Tibial artery (tissue), 4 donors: ENCODE results near the gene ADAD2.

Source experiments
- DNase-seq, 2 donors: peaks; one replicate each; pipeline ENCODE4 v3.0.0-alpha.2; 2019
- H3K27ac ChIP-seq, 2 donors: fragments of 200-600 bp; sonication (generic) in 1 of 2; 1 replicate in 1 of 2; 2 replicates in 1 of 2; pipeline ENCODE4 v1.5.1; 2018 to 2019; ENCODE audit warnings: mild to moderate bottlenecking in 1 of 2
- H3K27me3 ChIP-seq, 2 donors: fragments of 200-600 bp; sonication (generic) in 1 of 2; one replicate each; pipeline versions ENCODE4 v1.5.1 to v1.6.0; 2016 to 2019
- H3K36me3 ChIP-seq, 3 donors: fragments of 200-600 bp; sonication (generic) in 2 of 3; one replicate each; pipeline ENCODE4 v1.5.1; 2016 to 2019; ENCODE audit warnings: mild to moderate bottlenecking in 2 of 3
- H3K4me1 ChIP-seq, 4 donors: fragments of 200-600 bp; sonication (generic) in 2 of 4; 1 replicate in 3 of 4; 2 replicates in 1 of 4; pipeline ENCODE4 v1.5.1; 2016 to 2019
- H3K4me3 ChIP-seq, 2 donors: fragments of 200-600 bp; sonication (generic) in 1 of 2; 1 replicate in 1 of 2; 2 replicates in 1 of 2; pipeline ENCODE4 v1.5.1; 2018 to 2019; ENCODE audit warnings: mild to moderate bottlenecking in 2 of 2
- H3K9me3 ChIP-seq, 3 donors: fragments of 200-600 bp; sonication (generic) in 1 of 3; one replicate each; pipeline ENCODE4 v1.5.1; 2016 to 2019
- intact Hi-C: fragments of 100-400 bp; cut with DNase I; formaldehyde crosslinking; loops from one replicate; pipeline ENCODE4 v1.15.0; 2023; ENCODE audit warnings: low total_unique reads
- TF ChIP-seq, protein P1 (sequence below), 2 experiments: fragments of 200-600 bp in 1 of 2; fragments of 450-650 bp in 1 of 2; IDR thresholded peaks; one replicate each; pipeline ENCODE4 v1.5.1; 2017 to 2019; ENCODE audit warnings: antibody characterized with exemption in 2 of 2, mild to moderate bottlenecking in 1 of 2, moderate library complexity in 1 of 2

ADAD2 gene

GRCh38 chr16:84194470-84195200 is 3.7 kb downstream of the ADAD2 start:
- DNase-seq = no peak
- Histone ChIP-seq H3K4me3 (no peak overlapping the region), H3K27ac (no peak overlapping the region), H3K9me3 (no peaks in the 10 kb centered on the region), H3K27me3 (peaks cover 0 to 34% of the 10 kb centered on the region in 2 donors), H3K36me3 (no peaks in the 10 kb centered on the region), H3K4me1 (no peaks in the 10 kb centered on the region)
- TF ChIP-seq, protein P1, sequence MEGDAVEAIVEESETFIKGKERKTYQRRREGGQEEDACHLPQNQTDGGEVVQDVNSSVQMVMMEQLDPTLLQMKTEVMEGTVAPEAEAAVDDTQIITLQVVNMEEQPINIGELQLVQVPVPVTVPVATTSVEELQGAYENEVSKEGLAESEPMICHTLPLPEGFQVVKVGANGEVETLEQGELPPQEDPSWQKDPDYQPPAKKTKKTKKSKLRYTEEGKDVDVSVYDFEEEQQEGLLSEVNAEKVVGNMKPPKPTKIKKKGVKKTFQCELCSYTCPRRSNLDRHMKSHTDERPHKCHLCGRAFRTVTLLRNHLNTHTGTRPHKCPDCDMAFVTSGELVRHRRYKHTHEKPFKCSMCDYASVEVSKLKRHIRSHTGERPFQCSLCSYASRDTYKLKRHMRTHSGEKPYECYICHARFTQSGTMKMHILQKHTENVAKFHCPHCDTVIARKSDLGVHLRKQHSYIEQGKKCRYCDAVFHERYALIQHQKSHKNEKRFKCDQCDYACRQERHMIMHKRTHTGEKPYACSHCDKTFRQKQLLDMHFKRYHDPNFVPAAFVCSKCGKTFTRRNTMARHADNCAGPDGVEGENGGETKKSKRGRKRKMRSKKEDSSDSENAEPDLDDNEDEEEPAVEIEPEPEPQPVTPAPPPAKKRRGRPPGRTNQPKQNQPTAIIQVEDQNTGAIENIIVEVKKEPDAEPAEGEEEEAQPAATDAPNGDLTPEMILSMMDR (IDR thresholded peaks at IDR 0.05) = no peak
- intact Hi-C loops = no loop called here

DNA sequence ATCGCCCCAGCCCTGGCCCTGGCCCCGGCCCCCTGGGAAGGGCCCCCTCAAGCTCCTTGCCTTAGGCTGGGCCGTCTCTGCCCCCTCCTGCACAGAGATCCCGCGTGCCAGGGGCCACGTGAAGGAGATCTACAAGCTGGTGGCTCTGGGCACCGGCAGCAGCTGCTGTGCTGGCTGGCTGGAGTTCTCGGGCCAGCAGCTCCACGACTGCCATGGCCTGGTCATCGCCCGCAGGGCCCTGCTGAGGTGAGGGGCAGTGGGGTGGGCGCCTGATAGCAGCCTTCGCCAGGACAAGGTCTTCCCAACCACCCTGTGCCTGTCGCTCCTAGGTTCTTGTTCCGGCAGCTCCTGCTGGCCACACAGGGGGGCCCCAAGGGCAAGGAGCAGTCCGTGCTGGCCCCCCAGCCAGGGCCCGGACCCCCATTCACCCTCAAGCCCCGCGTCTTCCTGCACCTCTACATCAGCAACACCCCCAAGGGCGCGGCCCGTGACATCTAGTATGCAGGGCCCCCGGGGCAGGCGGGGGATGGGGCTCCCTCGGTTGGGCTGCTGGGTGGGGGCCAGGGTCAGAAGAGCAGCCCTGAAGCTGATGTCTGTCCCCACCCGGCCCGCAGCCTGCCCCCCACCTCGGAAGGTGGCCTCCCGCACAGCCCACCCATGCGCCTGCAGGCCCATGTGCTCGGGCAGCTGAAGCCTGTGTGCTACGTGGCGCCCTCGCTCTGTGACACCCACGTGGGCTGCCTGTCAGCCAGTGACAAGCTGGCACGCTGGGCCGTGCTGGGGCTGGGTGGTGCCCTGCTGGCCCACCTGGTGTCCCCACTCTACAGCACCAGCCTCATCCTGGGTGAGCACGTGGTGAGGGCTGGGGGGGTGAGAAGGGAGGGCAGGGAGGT is 4.5 kb downstream of the ADAD2 start:
- Histone ChIP-seq H3K9me3 (no peaks in the 10 kb centered on the region), H3K27me3 (peaks cover 0 to 34% of the 10 kb centered on the region in 2 donors)
- intact Hi-C loops = no loop called here

GRCh38 chr16:84196101-84196500 is 5.1 kb downstream of the ADAD2 start:
- Histone ChIP-seq H3K27me3 (peaks cover 0 to 34% of the 10 kb centered on the region in 2 donors), H3K4me3 (no peak overlapping the region), H3K36me3 (no peaks in the 10 kb centered on the region), H3K4me1 (no peaks in the 10 kb centered on the region), H3K27ac (no peak overlapping the region), H3K9me3 (no peaks in the 10 kb centered on the region)
- intact Hi-C loops = no loop called here
- no peak for DNase-seq
- TF ChIP-seq, protein P1 (IDR thresholded peaks at IDR 0.05) = no peak

More for the DNA sequence above, 4.5 kb downstream of the ADAD2 start:
- DNase-seq = no peak
- Histone ChIP-seq H3K27ac (no peak overlapping the region), H3K4me3 (no peak overlapping the region), H3K4me1 (no peaks in the 10 kb centered on the region), H3K36me3 (no peaks in the 10 kb centered on the region)
- TF ChIP-seq, protein P1 (IDR thresholded peaks at IDR 0.05) = no peak

GRCh38 chr16:84196727-84197394 is 5.9 kb downstream of the ADAD2 start:
- Histone ChIP-seq H3K4me3 (no peak overlapping the region), H3K27ac (no peak overlapping the region), H3K36me3 (no peaks in the 10 kb centered on the region), H3K9me3 (no peaks in the 10 kb centered on the region), H3K4me1 (no peaks in the 10 kb centered on the region), H3K27me3 (peaks cover 0 to 34% of the 10 kb centered on the region in 2 donors)
- DNase-seq = no peak
- intact Hi-C loops = no loop called here
- TF ChIP-seq, protein P1 (IDR thresholded peaks at IDR 0.05) = no peak

DNA sequence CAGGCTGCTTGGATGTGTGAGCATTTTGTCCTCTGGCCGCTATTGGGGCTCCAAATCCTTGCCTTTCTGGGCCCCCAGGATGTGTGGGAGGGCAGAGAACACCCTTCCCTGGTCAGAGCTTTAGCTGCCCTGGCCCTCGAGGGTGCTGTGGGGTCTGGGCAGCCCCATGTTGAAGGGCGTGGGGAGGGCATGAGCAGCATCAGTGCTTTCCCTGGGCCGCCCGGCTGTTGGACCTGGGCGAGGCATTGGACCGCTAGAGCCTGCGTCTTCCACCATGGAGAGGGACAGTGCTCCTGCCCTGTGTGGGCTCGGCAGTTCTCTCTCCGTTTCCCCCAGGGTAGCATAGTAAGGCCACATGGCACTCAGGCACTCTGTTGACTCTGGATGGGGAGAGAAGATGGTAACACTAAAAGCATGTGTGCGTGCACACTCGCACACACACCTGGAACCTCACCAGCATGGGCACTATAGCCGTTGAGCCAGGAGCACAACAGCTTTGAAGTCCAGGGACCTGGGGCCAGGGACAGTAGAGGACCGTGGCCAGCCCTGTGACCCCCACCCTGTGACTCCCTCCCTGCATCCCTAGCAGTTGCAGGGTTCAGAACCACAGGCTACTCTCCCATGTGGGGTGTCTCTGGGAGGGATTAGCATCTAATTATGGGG is 6.6 kb downstream of the ADAD2 start:
- no peak overlapping the region for H3K4me3 ChIP-seq
- intact Hi-C loops = no loop called here
- TF ChIP-seq, protein P1 (IDR thresholded peaks at IDR 0.05) = no peak
- no peaks in the 10 kb centered on the region for H3K36me3 ChIP-seq
- H3K4me1 ChIP-seq = no peaks in the 10 kb centered on the region
- no peaks in the 10 kb centered on the region for H3K9me3 ChIP-seq
- H3K27ac ChIP-seq = no peak overlapping the region
- H3K27me3 ChIP-seq = peaks cover 0 to 34% of the 10 kb centered on the region in 2 donors
- DNase-seq = no peak
